Activated naive CD4-positive, alpha-beta T cell treated with anti-CD3 and anti-CD28 coated beads, Interleukin-2, amount 10 ng/mL, durations not matched to agents 7 days and 5 days (primary cell): ENCODE measurements around the gene TRIM49.
"Not testable (repeated sequence)": the region's sequence is repeated elsewhere in the genome, so short reads cannot be mapped to it uniquely, and the experiment has no call there.

Source experiments
- CTCF ChIA-PET: fragments of 350-600 bp; sonication (Branson Sonifier 250); formaldehyde crosslinking; loops from one replicate; lab custom pipeline; 2021; ENCODE audit warnings: antibody characterized with exemption; lab: Charles Lee
- DNase-seq: peaks from one replicate; pipeline ENCODE4 v3.0.0-alpha.2; 2020
- H3K27ac Mint-ChIP-seq: one replicate; pipeline ENCODE4 v1.8.0; 2021; ENCODE audit warnings: mild to moderate bottlenecking, moderate library complexity, mixed read lengths
- H3K27me3 Mint-ChIP-seq: one replicate; pipeline ENCODE4 v1.8.0; 2021; ENCODE audit warnings: mild to moderate bottlenecking, mixed read lengths
- H3K36me3 Mint-ChIP-seq: one replicate; pipeline ENCODE4 v1.8.0; 2021; ENCODE audit warnings: mixed read lengths
- H3K4me1 Mint-ChIP-seq: one replicate; pipeline ENCODE4 v1.8.0; 2021; ENCODE audit warnings: mixed read lengths
- H3K4me3 Mint-ChIP-seq: one replicate; pipeline ENCODE4 v1.8.0; 2021; ENCODE audit warnings: mild to moderate bottlenecking, moderate library complexity, mixed read lengths
- H3K9me3 Mint-ChIP-seq: one replicate; pipeline ENCODE4 v1.8.0; 2021; ENCODE audit warnings: mixed read lengths

TRIM49 gene

GRCh38 chr11:89808475-89808874 is at the start of gene TRIM49:
TRIM49 (minus strand) TSS chr11:89808575; CDS start chr11:89804469, 4,106 bp downstream.
- H3K27me3 Mint-ChIP-seq, H3K4me3 Mint-ChIP-seq, CTCF ChIA-PET, H3K4me1 Mint-ChIP-seq, H3K27ac Mint-ChIP-seq, H3K36me3 Mint-ChIP-seq, H3K9me3 Mint-ChIP-seq, DNase-seq: not testable (repeated sequence)

- H3K4me3 Mint-ChIP-seq, H3K4me1 Mint-ChIP-seq, DNase-seq, H3K27ac Mint-ChIP-seq, H3K9me3 Mint-ChIP-seq, CTCF ChIA-PET, H3K36me3 Mint-ChIP-seq, H3K27me3 Mint-ChIP-seq: not testable (repeated sequence)
Observed at GRCh38 chr11:89826694-89827093, 18.3 kb upstream of the TRIM49 start.

GRCh38 chr11:89820008-89820407 is 11.6 kb upstream of the TRIM49 start:
- H3K4me3 Mint-ChIP-seq, H3K27ac Mint-ChIP-seq, H3K36me3 Mint-ChIP-seq, H3K4me1 Mint-ChIP-seq, H3K9me3 Mint-ChIP-seq, DNase-seq, CTCF ChIA-PET, H3K27me3 Mint-ChIP-seq: not testable (repeated sequence)

GRCh38 chr11:89813535-89813934 is 5.2 kb upstream of the TRIM49 start:
- CTCF ChIA-PET, H3K36me3 Mint-ChIP-seq: not testable (repeated sequence)

GRCh38 chr11:89787506-89788063 is 20.8 kb downstream of the TRIM49 start:
- CTCF ChIA-PET, H3K27ac Mint-ChIP-seq, H3K27me3 Mint-ChIP-seq, DNase-seq, H3K4me3 Mint-ChIP-seq, H3K4me1 Mint-ChIP-seq, H3K36me3 Mint-ChIP-seq, H3K9me3 Mint-ChIP-seq: not testable (repeated sequence)

More at GRCh38 chr11:89813535-89813934, 5.2 kb upstream of the TRIM49 start:
- H3K4me1 Mint-ChIP-seq, H3K9me3 Mint-ChIP-seq, H3K27me3 Mint-ChIP-seq, H3K27ac Mint-ChIP-seq, DNase-seq, H3K4me3 Mint-ChIP-seq: not testable (repeated sequence)

- H3K9me3 Mint-ChIP-seq, CTCF ChIA-PET, H3K4me3 Mint-ChIP-seq: not testable (repeated sequence)
Observed at GRCh38 chr11:89785726-89786125, 22.6 kb downstream of the TRIM49 start.

GRCh38 chr11:89750822-89751221 is 57.6 kb downstream of the TRIM49 start:
- H3K27ac Mint-ChIP-seq, H3K36me3 Mint-ChIP-seq, H3K27me3 Mint-ChIP-seq, CTCF ChIA-PET, H3K4me3 Mint-ChIP-seq, H3K9me3 Mint-ChIP-seq, H3K4me1 Mint-ChIP-seq, DNase-seq: not testable (repeated sequence)

More at GRCh38 chr11:89785726-89786125, 22.6 kb downstream of the TRIM49 start:
- H3K27ac Mint-ChIP-seq, H3K36me3 Mint-ChIP-seq, DNase-seq, H3K27me3 Mint-ChIP-seq, H3K4me1 Mint-ChIP-seq: not testable (repeated sequence)
